H9 (cell line): ENCODE results near the gene DCDC1. TPM values are rescaled to one million over a fixed set of nuclear protein-coding genes. Genes with fewer than 3 reads are reported as not detected.

ENCODE experiments used
- DNase-seq: peaks from one replicate; pipeline ENCODE4 v3.0.0-alpha.2; 2017
- H2AFZ ChIP-seq: one replicate; pipeline ENCODE4 v1.6.1; 2013; ENCODE audit warnings: mild to moderate bottlenecking, low read length, control low read depth, moderate library complexity
- H2AK5ac ChIP-seq: 2 replicates; pipeline ENCODE4 v1.6.1; 2013; ENCODE audit warnings: low read length, control low read depth, mixed read lengths; ENCODE audit not compliant: insufficient read length
- H2BK120ac ChIP-seq: one replicate; pipeline ENCODE4 v1.6.1; 2013; ENCODE audit warnings: low read depth, mild to moderate bottlenecking, low read length, control low read depth, inconsistent platforms; ENCODE audit not compliant: poor library complexity, severe bottlenecking
- H2BK12ac ChIP-seq: 2 replicates; pipeline ENCODE4 v1.6.1; 2013; ENCODE audit warnings: low read length, control low read depth, mixed read lengths, low read depth; ENCODE audit not compliant: insufficient read length
- H2BK15ac ChIP-seq: 2 replicates; pipeline ENCODE4 v1.6.1; 2013; ENCODE audit warnings: low read depth, low read length, control low read depth
- H2BK20ac ChIP-seq: one replicate; pipeline ENCODE4 v1.6.1; 2013; ENCODE audit warnings: low read depth, mild to moderate bottlenecking, low read length, control low read depth, inconsistent platforms; ENCODE audit not compliant: poor library complexity, severe bottlenecking
- H2BK5ac ChIP-seq: 2 replicates; pipeline ENCODE4 v1.6.1; 2013; ENCODE audit warnings: low read length, control low read depth, mixed read lengths; ENCODE audit not compliant: insufficient read length
- H3K14ac ChIP-seq: 2 replicates; pipeline ENCODE4 v1.6.1; 2013; ENCODE audit warnings: low read length, control low read depth; ENCODE audit not compliant: insufficient read depth
- H3K18ac ChIP-seq: 2 replicates; pipeline ENCODE4 v1.6.1; 2013; ENCODE audit warnings: low read depth, mild to moderate bottlenecking, mixed read lengths, low read length, control low read depth; ENCODE audit not compliant: insufficient read length
- H3K23ac ChIP-seq: 2 replicates; pipeline ENCODE4 v1.6.1; 2013; ENCODE audit warnings: low read length, control low read depth, mixed read lengths, low read depth; ENCODE audit not compliant: insufficient read length
- H3K23me2 ChIP-seq: 2 replicates; pipeline ENCODE4 v1.6.1; 2013; ENCODE audit warnings: low read depth, mild to moderate bottlenecking, mixed read lengths, low read length, control low read depth; ENCODE audit not compliant: insufficient read length, poor library complexity, severe bottlenecking
- H3K27ac ChIP-seq: 2 replicates; pipeline ENCODE4 v1.5.1; 2013; ENCODE audit warnings: low read length, control low read depth, mixed read lengths, low read depth; ENCODE audit not compliant: insufficient read length
- H3K27me3 ChIP-seq: 2 replicates; pipeline ENCODE4 v1.6.1; 2013; ENCODE audit warnings: low read length, control low read depth, inconsistent platforms; ENCODE audit not compliant: insufficient read depth
- H3K4ac ChIP-seq: 2 replicates; pipeline ENCODE4 v1.6.1; 2013; ENCODE audit warnings: low read depth, mild to moderate bottlenecking, control low read depth, inconsistent platforms, low read length, moderate library complexity
- H3K4me1 ChIP-seq: 2 replicates; pipeline ENCODE4 v1.6.1; 2013; ENCODE audit warnings: low read length, control low read depth, inconsistent platforms; ENCODE audit not compliant: insufficient read depth
- H3K4me2 ChIP-seq: 2 replicates; pipeline ENCODE4 v1.6.1; 2013; ENCODE audit warnings: low read length, control low read depth, mixed read lengths; ENCODE audit not compliant: insufficient read length, insufficient read depth
- H3K56ac ChIP-seq: 2 replicates; pipeline ENCODE4 v1.6.1; 2013; ENCODE audit warnings: low read depth, mild to moderate bottlenecking, mixed read lengths, low read length, control low read depth; ENCODE audit not compliant: insufficient read length
- H3K79me1 ChIP-seq: 2 replicates; pipeline ENCODE4 v1.6.1; 2013; ENCODE audit warnings: low read depth, mild to moderate bottlenecking, moderate library complexity, low read length, control low read depth, inconsistent platforms; ENCODE audit not compliant: insufficient read depth, poor library complexity, severe bottlenecking
- H3K79me2 ChIP-seq: 2 replicates; pipeline ENCODE4 v1.6.1; 2013; ENCODE audit warnings: low read length, control low read depth, inconsistent platforms; ENCODE audit not compliant: insufficient read depth
- H3K9ac ChIP-seq: 2 replicates; pipeline ENCODE4 v1.6.1; 2013; ENCODE audit warnings: low read length, control low read depth, mixed read lengths; ENCODE audit not compliant: insufficient read length; ENCODE audit errors: extremely low read depth
- H3K9me3 ChIP-seq: one replicate; pipeline ENCODE4 v1.6.1; 2013; ENCODE audit warnings: low read depth, low read length, inconsistent platforms; ENCODE audit not compliant: control insufficient read depth
- H3T11ph ChIP-seq: one replicate; pipeline ENCODE4 v1.6.1; 2013; ENCODE audit warnings: mild to moderate bottlenecking, low read length, control low read depth, inconsistent platforms
- H4K20me1 ChIP-seq: one replicate; pipeline ENCODE4 v1.6.1; 2013; ENCODE audit not compliant: control insufficient read depth, insufficient read length, insufficient read depth
- H4K5ac ChIP-seq: 2 replicates; pipeline ENCODE4 v1.6.1; 2013; ENCODE audit warnings: low read depth, mild to moderate bottlenecking, mixed read lengths, low read length, control low read depth; ENCODE audit not compliant: insufficient read length
- H4K8ac ChIP-seq: replicated peaks from 2 replicates; pipeline ENCODE4 v1.6.1; 2013; ENCODE audit warnings: low read length, control low read depth, mixed read lengths, low read depth; ENCODE audit not compliant: insufficient read length
- H4K91ac ChIP-seq: 2 replicates; pipeline ENCODE4 v1.6.1; 2013; ENCODE audit warnings: low read depth, mild to moderate bottlenecking, moderate library complexity, mixed read lengths, low read length, control low read depth; ENCODE audit not compliant: insufficient read length
- H3K27ac Mint-ChIP-seq, 3 experiments: 2 replicates in 2 of 3; 3 replicates in 1 of 3; pipeline ENCODE4 v1.8.0; 2020 to 2021; ENCODE audit warnings: mixed read lengths in 3 of 3, mild to moderate bottlenecking in 1 of 3, moderate library complexity in 1 of 3
- H3K27me3 Mint-ChIP-seq: 2 replicates; pipeline ENCODE4 v1.8.0; 2021; ENCODE audit warnings: low read depth, mild to moderate bottlenecking, moderate library complexity, mixed read lengths
- H3K36me3 Mint-ChIP-seq, 3 experiments: 2 replicates in 2 of 3; 3 replicates in 1 of 3; pipeline ENCODE4 v1.8.0; 2020 to 2021; ENCODE audit warnings: low read depth in 3 of 3, mixed read lengths in 3 of 3; ENCODE audit not compliant: insufficient read depth in 1 of 3
- H3K4me1 Mint-ChIP-seq, 2 experiments: 2 replicates each; pipeline ENCODE4 v1.8.0; 2020; ENCODE audit warnings: mixed read lengths in 2 of 2
- H3K4me3 Mint-ChIP-seq, 2 experiments: 2 replicates in 1 of 2; 3 replicates in 1 of 2; pipeline ENCODE4 v1.8.0; 2020 to 2021; ENCODE audit warnings: mild to moderate bottlenecking in 2 of 2, mixed read lengths in 2 of 2, moderate library complexity in 1 of 2
- H3K9me3 Mint-ChIP-seq, 2 experiments: 2 replicates in 1 of 2; 3 replicates in 1 of 2; pipeline ENCODE4 v1.8.0; 2020; ENCODE audit warnings: mild to moderate bottlenecking in 2 of 2, mixed read lengths in 2 of 2, moderate library complexity in 1 of 2
- CTCF ChIP-seq: fragments of 200-600 bp; sonication (generic); conservative IDR thresholded peaks from 3 replicates; pipeline ENCODE4 v1.8.0; 2021; ENCODE audit warnings: antibody characterized with exemption, mild to moderate bottlenecking
- WGBS: extraction: QIAGEN DNeasy Blood & Tissue Kit; methylation state at CpG from one replicate; pipeline ENCODE4 v1.1.7; 2013; ENCODE audit warnings: missing lambda C conversion rate, low lambda C conversion rate, mixed read lengths; ENCODE audit not compliant: insufficient read length; ENCODE audit errors: extremely low coverage; 5-methylcytosine and 5-hydroxymethylcytosine counted together
- total RNA-seq: library from RNA; stranded (reverse); gene quantifications from 2 replicates; pipeline ENCODE4 v1.2.1, GENCODE V29; 2021

DCDC1 gene
- total RNA-seq, 1 experiment from 2014 or later = 0.09 TPM

DNA sequence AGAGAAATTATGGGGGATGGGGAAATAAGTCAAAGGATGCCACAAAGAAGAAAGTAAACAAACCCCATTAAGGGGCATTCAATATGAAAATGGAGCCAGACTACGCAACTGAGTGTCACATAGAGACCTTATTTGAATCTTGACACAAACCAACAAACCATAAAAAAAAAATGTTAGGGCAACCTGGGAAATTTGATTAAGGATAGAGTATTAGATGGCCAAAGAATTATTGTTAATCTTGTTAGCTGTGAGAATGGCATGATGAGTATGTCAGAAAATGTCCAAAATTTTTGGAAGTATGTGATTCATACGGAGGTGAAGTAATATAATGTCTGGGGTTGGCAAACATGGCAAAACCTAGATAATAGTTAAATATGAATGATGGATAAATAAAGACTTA is 461.3 kb downstream of the DCDC1 start:
- Histone ChIP-seq H3T11ph (no peak overlapping the region), H2BK15ac (no peak overlapping the region), H3K18ac (no peak overlapping the region), H3K23ac (no peak overlapping the region), H3K9ac (no peak overlapping the region), H3K79me2 (no peaks in the 10 kb centered on the region), H3K23me2 (no peaks in the 10 kb centered on the region), H2AK5ac (no peak overlapping the region), H3K4me1 (no peaks in the 10 kb centered on the region), H3K56ac (no peak overlapping the region), H3K4me2 (no peak overlapping the region), H3K27ac (no peak overlapping the region), H3K9me3 (no peaks in the 10 kb centered on the region), H4K20me1 (no peaks in the 10 kb centered on the region), H2BK120ac (no peak overlapping the region), H4K5ac (no peak overlapping the region), H3K14ac (no peak overlapping the region), H3K27me3 (no peaks in the 10 kb centered on the region), H3K79me1 (no peaks in the 10 kb centered on the region), H2BK20ac (no peak overlapping the region), H2AFZ (no peak overlapping the region), H4K91ac (no peak overlapping the region), H4K8ac (no peak overlapping the region), H3K4ac (no peak overlapping the region), H2BK5ac (no peak overlapping the region), H2BK12ac (no peak overlapping the region)
- H3K36me3 Mint-ChIP-seq = no peaks in the 10 kb centered on the region
- DNase-seq = no peak
- H3K27ac Mint-ChIP-seq = no peak overlapping the region
- peaks cover 0 to 5% of the 10 kb centered on the region in 2 experiments; a peak in 3 of 4 replicates for H3K4me1 Mint-ChIP-seq
- no CpG with 5 or more reads among the region's 2 CpGs for WGBS
- TF ChIP-seq CTCF = no peak
- H3K27me3 Mint-ChIP-seq = no peaks in the 10 kb centered on the region
- H3K9me3 Mint-ChIP-seq = no peaks in the 10 kb centered on the region
- H3K4me3 Mint-ChIP-seq = no peak overlapping the region
